Upper lobe of left lung (tissue), 4 donors: Measurements from ENCODE around the gene RBM33.

Experiments used
- POLR2A ChIP-seq, 4 donors: fragments of 450-650 bp; IDR thresholded peaks; one replicate each; pipeline ENCODE4 v1.5.1; 2016 to 2017; ENCODE audit warnings: antibody characterized with exemption in 4 of 4, mild to moderate bottlenecking in 2 of 4
- TF ChIP-seq, protein P1 (sequence below), 6 experiments: fragments of 450-650 bp in 4 of 6; fragments of 200-600 bp in 2 of 6; sonication (generic) in 2 of 6; IDR thresholded peaks; one replicate each; pipeline ENCODE4 v1.5.1; 2016 to 2019; ENCODE audit warnings: antibody characterized with exemption in 6 of 6

DNA sequence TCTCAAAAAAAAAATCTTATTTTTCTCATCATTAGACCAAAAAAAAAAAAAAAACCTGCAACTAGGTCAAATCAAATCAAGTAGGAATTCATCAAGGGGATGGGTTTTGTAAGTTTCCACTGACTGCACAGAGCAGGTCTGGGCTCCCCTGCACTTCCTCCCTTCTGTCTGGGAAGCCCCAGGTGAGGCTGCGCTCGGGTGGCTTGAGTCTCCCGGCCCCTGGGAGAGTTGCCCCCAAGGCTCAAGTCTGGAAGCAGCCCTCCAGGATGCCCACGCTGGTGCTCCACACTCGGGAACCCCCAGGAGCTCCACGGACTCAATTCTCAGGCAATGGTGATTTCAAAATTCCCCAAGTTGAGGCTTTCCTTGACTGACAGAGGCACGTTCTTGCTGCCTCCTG lies 41.7 kb upstream of the RBM33 start:
- TF ChIP-seq, protein P1, sequence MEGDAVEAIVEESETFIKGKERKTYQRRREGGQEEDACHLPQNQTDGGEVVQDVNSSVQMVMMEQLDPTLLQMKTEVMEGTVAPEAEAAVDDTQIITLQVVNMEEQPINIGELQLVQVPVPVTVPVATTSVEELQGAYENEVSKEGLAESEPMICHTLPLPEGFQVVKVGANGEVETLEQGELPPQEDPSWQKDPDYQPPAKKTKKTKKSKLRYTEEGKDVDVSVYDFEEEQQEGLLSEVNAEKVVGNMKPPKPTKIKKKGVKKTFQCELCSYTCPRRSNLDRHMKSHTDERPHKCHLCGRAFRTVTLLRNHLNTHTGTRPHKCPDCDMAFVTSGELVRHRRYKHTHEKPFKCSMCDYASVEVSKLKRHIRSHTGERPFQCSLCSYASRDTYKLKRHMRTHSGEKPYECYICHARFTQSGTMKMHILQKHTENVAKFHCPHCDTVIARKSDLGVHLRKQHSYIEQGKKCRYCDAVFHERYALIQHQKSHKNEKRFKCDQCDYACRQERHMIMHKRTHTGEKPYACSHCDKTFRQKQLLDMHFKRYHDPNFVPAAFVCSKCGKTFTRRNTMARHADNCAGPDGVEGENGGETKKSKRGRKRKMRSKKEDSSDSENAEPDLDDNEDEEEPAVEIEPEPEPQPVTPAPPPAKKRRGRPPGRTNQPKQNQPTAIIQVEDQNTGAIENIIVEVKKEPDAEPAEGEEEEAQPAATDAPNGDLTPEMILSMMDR (IDR thresholded peaks at IDR 0.05), result no peak
- no peak for TF ChIP-seq POLR2A (IDR thresholded peaks at IDR 0.05)
